ENCODE data around the gene FBXL7.

DNA sequence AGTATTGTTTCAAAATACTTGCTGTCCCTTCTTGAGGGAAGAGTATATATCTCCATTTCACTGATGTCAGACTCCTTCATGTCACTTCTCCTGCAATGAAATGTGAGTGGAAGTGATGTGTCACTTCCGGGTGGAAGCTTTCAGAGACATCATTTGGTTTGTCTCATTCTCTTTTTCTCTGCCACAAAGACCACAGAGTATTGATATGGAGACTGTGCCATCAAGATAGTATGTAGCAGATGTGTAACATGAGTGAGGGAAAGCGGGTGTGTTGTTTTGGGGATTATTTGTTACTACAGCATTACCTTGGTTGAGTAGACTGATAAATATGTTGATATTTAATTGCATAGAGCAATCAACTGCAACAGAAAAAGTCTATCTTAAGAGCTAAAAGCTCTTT, 169.8 kb downstream of the FBXL7 start:
- TF ChIP-seq, protein P1, sequence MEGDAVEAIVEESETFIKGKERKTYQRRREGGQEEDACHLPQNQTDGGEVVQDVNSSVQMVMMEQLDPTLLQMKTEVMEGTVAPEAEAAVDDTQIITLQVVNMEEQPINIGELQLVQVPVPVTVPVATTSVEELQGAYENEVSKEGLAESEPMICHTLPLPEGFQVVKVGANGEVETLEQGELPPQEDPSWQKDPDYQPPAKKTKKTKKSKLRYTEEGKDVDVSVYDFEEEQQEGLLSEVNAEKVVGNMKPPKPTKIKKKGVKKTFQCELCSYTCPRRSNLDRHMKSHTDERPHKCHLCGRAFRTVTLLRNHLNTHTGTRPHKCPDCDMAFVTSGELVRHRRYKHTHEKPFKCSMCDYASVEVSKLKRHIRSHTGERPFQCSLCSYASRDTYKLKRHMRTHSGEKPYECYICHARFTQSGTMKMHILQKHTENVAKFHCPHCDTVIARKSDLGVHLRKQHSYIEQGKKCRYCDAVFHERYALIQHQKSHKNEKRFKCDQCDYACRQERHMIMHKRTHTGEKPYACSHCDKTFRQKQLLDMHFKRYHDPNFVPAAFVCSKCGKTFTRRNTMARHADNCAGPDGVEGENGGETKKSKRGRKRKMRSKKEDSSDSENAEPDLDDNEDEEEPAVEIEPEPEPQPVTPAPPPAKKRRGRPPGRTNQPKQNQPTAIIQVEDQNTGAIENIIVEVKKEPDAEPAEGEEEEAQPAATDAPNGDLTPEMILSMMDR (IDR thresholded peaks at IDR 0.05), result no peak
- TF ChIP-seq POLR2A (IDR thresholded peaks at IDR 0.05), result no peak

Data from lower leg skin (tissue), 3 donors.